ENCODE data around the gene MAGEA9B.

DNA sequence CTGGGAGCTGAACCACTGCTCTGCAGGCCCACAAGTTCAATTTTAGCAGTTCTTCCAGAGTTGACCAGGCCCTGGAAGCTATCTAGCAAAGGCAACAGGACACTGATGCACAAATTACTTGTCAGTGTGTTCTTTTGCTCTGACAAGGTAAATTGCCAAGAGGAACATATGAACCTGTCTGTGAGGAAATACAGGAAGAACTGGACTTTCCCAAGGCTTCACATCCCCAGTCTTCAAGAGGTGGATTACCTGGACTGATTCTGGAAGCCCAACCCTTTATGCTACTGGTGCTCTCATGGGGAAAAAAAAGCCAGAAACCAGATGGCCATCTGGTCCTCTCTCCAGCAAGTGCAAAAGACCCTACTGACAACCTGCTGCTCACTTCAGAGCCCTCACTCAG is 46.3 kb upstream of the MAGEA9B start:
- TF ChIP-seq, protein P1, sequence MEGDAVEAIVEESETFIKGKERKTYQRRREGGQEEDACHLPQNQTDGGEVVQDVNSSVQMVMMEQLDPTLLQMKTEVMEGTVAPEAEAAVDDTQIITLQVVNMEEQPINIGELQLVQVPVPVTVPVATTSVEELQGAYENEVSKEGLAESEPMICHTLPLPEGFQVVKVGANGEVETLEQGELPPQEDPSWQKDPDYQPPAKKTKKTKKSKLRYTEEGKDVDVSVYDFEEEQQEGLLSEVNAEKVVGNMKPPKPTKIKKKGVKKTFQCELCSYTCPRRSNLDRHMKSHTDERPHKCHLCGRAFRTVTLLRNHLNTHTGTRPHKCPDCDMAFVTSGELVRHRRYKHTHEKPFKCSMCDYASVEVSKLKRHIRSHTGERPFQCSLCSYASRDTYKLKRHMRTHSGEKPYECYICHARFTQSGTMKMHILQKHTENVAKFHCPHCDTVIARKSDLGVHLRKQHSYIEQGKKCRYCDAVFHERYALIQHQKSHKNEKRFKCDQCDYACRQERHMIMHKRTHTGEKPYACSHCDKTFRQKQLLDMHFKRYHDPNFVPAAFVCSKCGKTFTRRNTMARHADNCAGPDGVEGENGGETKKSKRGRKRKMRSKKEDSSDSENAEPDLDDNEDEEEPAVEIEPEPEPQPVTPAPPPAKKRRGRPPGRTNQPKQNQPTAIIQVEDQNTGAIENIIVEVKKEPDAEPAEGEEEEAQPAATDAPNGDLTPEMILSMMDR (IDR thresholded peaks at IDR 0.05; ENCODE audit: low read length), result no peak
- no peak for TF ChIP-seq EZH2 (optimal IDR thresholded peaks at IDR 0.05; ENCODE audit: low read depth, low read length)

Measured in MM.1S (cell line).